ENCODE results near the gene OR56A5. TPM values are rescaled to one million over a fixed set of nuclear protein-coding genes. Genes with fewer than 3 reads are reported as not detected.

The OR56A5 gene
- total and polyA plus RNA-seq, 7 donors, result not detected

- Histone ChIP-seq H3K9me3 (peaks cover 0 to 3% (median 2%) of the 10 kb centered on the region in 4 donors), H3K4me1 (no peaks in the 10 kb centered on the region), H3K36me3 (no peaks in the 10 kb centered on the region), H3K4me3 (no peak overlapping the region), H3K27ac (no peak overlapping the region), H3K27me3 (no peaks in the 10 kb centered on the region)
- DNase-seq, result no peak
- intact Hi-C loops (cut with DNase I), result no loop called here
- TF ChIP-seq POLR2AphosphoS5 (IDR thresholded peaks at IDR 0.05) (no peak), CTCF (IDR thresholded peaks at IDR 0.05) (no peak), POLR2A (IDR thresholded peaks at IDR 0.05) (no peak), EP300 (IDR thresholded peaks at IDR 0.05) (no peak)
- 71 to 83% methylated on average over 2 of the region's 2 CpGs for WGBS, 2 donors
These were observed 45.4 kb downstream of the OR56A5 start for GRCh38 chr11:5922749-5923426.

Small RNA genes within 50 kb of the gene (small RNA-seq; reads per million reads assigned to genes)
- 0 to 0.44 (median 0) reads per million in 3 donors for gene RNA5SP329

Other genes with a start within 250 kb of the OR56A5 start
- under 1 TPM in 2 of 4 donors, not detected in 2; under 0.01 to 0.83 TPM for gene OR56B1, start 232.0 kb downstream of the OR56A5 start, total RNA-seq
- gene OR56B1, start 232.0 kb downstream of the OR56A5 start, polyA plus RNA-seq, result under 1 TPM in 1 of 3 donors, not detected in 2; 0.12 TPM
- 1 to 10 TPM in 1 of 4 donors, not detected in 3; 1.8 TPM for gene OR52N4, start 214.3 kb downstream of the OR56A5 start, total RNA-seq
- gene OR52N4, start 214.3 kb downstream of the OR56A5 start, polyA plus RNA-seq, result under 1 TPM in 1 of 3 donors, not detected in 2; 0.60 TPM
- not detected for gene OR52N5, start 185.1 kb downstream of the OR56A5 start, total RNA-seq
- gene OR52N5, start 185.1 kb downstream of the OR56A5 start, polyA plus RNA-seq, result not detected
- gene OR52N1, start 177.2 kb downstream of the OR56A5 start, total RNA-seq, result not detected
- gene OR52N1, start 177.2 kb downstream of the OR56A5 start, polyA plus RNA-seq, result not detected
- gene OR52N2, start 159.6 kb downstream of the OR56A5 start, total RNA-seq, result not detected
- under 1 TPM in 1 of 3 donors, not detected in 2; 0.10 TPM for gene OR52N2, start 159.6 kb downstream of the OR56A5 start, polyA plus RNA-seq
- gene OR52E6, start 126.6 kb downstream of the OR56A5 start, total RNA-seq, result not detected
- not detected for gene OR52E6, start 126.6 kb downstream of the OR56A5 start, polyA plus RNA-seq
- gene OR52E8, start 110.8 kb downstream of the OR56A5 start, total RNA-seq, result not detected
- not detected for gene OR52E8, start 110.8 kb downstream of the OR56A5 start, polyA plus RNA-seq
- gene OR52E4, start 87.9 kb downstream of the OR56A5 start, total RNA-seq, result not detected
- not detected for gene OR52E4, start 87.9 kb downstream of the OR56A5 start, polyA plus RNA-seq
- not detected for gene OR52E5, start 75.3 kb downstream of the OR56A5 start, total RNA-seq
- not detected for gene OR52E5, start 75.3 kb downstream of the OR56A5 start, polyA plus RNA-seq
- gene OR56A3, start 26.2 kb downstream of the OR56A5 start, total RNA-seq, result not detected
- gene OR56A3, start 26.2 kb downstream of the OR56A5 start, polyA plus RNA-seq, result not detected
- gene OR52L1, start 18.5 kb upstream of the OR56A5 start, total RNA-seq, result not detected
- gene OR52L1, start 18.5 kb upstream of the OR56A5 start, polyA plus RNA-seq, result not detected
- not detected for gene OR56A4, start 38.5 kb upstream of the OR56A5 start, total RNA-seq
- gene OR56A4, start 38.5 kb upstream of the OR56A5 start, polyA plus RNA-seq, result not detected
- under 1 TPM in 1 of 4 donors, not detected in 3; under 0.01 TPM for gene OR56A1, start 62.3 kb upstream of the OR56A5 start, total RNA-seq
- gene OR56A1, start 62.3 kb upstream of the OR56A5 start, polyA plus RNA-seq, result not detected
- not detected for gene OR56B4, start 139.2 kb upstream of the OR56A5 start, total RNA-seq
- gene OR56B4, start 139.2 kb upstream of the OR56A5 start, polyA plus RNA-seq, result not detected
- not detected for gene OR52B2, start 201.8 kb upstream of the OR56A5 start, total RNA-seq
- not detected for gene OR52B2, start 201.8 kb upstream of the OR56A5 start, polyA plus RNA-seq
- not detected for gene OR52W1, start 230.7 kb upstream of the OR56A5 start, total RNA-seq
- not detected for gene OR52W1, start 230.7 kb upstream of the OR56A5 start, polyA plus RNA-seq
- gene C11orf42, start 237.1 kb upstream of the OR56A5 start, total RNA-seq, result not detected
- not detected for gene C11orf42, start 237.1 kb upstream of the OR56A5 start, polyA plus RNA-seq